Stimulated activated CD8-positive, alpha-beta memory T cell treated with anti-CD3 and anti-CD28 coated beads, Interleukin-12 subunit alpha, Interleukin-12 subunit beta, amount 100 ng/mL, for 4 hours (primary cell): ENCODE data around the gene ATP8A1.
"Not testable (repeated sequence)": the region's sequence is repeated elsewhere in the genome, so short reads cannot be mapped to it uniquely, and the experiment has no call there.

ENCODE experiments used
- DNase-seq: peaks from one replicate; pipeline ENCODE4 v3.0.0-alpha.2; 2020; ENCODE audit warnings: low read depth

Gene ATP8A1

DNA sequence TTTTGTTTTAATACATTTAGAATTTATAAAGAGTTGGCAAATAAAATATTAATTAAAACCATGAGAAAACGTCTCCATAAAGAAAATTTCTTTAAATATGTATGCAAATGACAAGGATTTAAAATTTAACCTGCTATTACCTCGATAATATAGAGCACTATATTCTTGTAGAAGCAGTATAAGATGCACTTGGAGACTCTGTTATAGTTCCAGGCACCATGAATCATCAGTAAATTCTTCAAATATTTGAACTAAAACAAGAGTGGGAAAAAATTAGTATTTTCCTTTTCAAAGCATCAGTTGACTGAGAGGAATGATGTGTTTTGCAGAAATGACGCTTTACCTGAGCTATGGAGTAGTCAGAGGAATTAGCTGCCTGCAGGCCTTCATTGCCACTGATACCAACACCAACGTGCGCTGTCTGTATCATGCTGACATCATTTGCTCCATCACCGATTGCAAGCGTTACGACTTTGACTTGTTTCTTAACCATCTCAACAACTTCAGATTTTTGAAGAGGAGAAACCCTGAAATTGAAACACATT, 192.3 kb downstream of the ATP8A1 start:
- DNase-seq, result no peak

DNA sequence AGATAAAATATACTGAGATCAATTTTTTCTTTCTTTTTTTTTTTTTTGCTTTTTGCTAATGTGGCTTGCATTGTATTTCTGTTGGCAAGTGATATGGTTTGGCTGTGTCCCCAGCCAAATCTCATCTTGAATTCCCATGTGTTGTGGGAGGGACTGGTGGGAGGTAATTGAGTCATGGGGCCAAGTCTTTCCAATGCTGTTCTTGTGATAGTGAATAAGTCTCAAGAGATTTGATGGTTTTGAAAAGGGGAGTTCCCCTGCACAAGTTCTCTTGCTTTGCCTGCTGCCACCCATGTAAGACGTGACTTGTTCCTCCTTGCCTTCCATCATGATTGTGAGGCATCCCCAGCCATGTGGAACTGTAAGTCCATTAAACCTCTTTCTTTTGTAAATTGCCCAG, 195.7 kb downstream of the ATP8A1 start:
- not testable (repeated sequence) for DNase-seq

DNA sequence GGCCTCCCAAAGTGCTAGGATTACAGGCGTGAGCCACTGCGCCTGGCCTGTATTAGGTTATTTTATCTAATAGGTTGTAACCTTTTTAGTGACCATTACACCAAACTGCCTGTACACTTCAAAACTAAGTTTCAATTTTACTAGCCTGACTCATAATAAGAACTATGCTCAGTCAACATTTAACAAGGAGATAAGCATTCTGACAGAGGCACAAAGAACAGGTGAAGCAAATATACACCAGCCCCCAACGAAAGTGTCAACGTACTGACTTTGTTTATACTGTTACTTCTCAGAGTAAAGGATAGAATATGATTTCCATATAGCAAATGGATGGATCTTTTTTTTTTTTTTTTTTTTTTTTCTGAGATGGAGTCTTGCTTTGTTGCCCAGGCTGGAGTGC, 196.9 kb downstream of the ATP8A1 start:
- no peak for DNase-seq

DNA sequence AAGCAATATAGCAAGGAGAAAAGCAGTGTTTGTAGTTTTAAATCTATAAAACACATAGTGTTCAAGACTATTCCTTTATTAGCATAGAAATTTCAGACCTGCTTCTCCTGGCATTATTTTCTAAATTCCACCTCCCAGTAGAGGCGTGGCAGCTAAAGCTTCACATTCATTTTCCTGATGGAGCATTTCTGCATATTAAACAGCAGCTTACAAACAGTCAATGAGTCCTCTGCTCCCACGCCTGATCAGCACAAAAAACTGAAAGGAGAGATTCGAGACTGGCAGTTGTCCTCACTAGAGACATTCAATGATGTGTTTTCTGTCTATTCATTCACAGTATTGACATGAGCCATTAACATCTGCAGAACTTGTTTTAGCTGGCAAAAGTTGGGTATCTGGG, 198.2 kb downstream of the ATP8A1 start:
- DNase-seq, result no peak

DNA sequence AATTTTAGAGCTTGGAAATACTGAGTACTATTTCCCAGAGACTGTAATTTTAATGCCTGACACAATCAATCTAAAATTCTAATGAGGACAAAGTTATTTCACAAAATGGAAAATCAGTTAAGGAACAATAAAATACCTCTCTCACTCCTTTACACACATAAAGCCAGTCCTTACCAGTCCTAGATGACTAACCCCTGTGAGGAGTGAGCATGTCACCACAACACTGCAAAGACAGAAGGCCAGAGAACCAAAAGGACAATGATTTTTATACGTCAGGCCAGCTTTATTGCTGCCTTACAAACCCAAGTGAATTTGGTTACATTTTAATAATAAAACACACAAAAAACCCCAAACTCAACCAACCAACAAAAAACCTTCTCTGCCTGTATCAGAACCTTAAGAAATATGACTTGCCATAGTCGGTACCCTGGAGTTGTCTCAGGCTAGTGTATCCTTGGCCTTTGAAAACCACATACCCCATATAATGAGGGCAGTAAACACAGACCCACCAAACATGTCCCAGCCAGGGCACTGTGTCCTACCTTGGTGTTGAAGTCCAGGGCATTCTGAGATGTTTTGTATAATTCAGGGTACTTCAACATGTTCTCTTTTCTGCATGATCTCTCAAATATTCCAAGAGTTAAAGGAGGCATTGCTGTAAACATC, 202.0 kb downstream of the ATP8A1 start:
- DNase-seq, result no peak

DNA sequence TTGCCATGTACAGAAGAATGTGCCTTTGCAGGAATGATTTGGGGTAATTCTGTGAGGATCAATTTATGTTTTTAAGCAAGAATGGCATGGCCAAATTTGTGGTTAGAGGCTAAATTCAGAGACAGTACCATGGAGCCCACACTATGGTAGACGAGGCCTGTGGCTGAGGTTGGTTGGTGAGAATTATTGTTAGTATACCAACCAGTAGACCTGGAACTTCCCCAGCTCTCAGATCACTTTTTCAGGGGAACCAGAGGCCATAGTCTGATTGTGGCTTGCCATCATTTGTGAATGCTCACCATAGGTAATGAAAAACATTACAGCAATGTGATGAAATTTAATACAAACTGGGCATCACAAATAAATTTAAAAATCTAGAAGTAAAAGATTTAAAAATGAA, 203.3 kb downstream of the ATP8A1 start:
- DNase-seq, result no peak

DNA sequence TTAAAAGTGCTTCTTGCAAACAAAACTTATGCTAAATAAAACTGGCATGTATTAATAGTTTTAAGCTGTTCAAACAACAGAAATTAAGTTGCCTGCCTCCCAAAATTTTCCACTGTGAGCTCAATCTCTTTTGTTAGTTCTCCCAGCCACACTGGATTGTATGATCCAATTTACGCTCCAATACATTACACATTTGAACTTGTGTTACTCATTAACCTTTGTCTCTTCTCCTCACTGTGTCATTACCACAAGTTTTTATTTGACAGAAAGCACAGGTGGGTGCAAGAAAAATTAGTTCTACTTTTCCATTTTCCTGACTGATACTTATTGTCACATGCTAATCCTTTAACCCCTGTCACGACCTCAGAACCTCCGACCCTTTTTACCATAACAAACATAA, 204.1 kb downstream of the ATP8A1 start:
- DNase-seq, result no peak

DNA sequence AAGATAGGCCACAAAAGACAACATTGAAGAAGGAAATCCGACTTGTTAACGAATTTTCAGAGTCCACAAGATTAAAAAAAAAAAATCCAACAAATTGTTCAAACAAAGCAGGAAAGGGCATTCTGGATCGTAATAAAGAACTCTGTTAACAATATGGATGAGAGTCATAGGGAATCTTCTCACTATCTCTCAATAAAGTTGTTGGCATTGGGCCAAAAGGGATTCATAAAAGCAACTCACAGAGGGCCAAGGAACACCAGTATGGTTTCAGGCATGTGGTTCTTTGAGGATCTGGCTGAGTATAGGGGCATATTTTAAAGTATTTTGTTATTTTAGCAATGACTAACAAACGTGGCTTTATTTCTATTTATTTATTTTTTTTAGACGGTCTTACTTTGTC, 210.1 kb downstream of the ATP8A1 start:
- DNase-seq, result no peak

DNA sequence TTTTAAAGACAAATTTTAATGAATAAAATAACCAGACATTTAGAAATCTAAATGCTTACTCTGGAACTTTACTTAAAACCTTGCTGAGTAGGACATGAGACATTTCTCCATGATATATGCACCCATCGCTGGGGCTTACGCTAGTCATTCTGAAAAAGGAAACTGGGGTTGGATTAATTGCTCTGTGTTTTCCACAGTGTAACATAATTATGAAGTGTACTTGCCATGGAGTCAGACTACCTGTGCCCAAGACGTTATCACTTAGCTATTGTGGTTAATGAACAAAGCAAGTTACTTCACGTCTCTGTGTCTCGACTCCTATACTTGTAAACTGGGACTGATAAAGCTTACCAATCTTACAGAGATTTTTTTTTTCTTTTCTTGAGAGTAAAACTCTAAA, 211.9 kb downstream of the ATP8A1 start:
- no peak for DNase-seq

DNA sequence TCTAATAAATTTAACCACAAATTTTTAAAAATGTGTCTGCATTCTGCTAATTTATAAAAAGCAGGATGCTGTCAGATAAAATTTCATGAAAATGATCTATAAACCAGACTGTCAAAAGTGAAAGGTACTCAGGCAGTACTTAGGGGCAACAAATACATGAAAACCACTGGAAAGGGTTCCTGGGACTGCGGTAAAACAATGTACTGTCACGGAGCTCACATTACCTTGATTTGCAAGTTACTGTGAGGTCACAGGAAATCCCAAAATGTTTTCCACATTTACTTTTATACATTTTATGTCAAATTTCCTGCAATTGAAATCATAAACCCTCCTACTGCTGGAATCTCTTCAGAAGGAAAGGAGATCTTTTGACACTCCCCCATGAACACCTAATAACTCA, 214.3 kb downstream of the ATP8A1 start:
- DNase-seq, result no peak

DNA sequence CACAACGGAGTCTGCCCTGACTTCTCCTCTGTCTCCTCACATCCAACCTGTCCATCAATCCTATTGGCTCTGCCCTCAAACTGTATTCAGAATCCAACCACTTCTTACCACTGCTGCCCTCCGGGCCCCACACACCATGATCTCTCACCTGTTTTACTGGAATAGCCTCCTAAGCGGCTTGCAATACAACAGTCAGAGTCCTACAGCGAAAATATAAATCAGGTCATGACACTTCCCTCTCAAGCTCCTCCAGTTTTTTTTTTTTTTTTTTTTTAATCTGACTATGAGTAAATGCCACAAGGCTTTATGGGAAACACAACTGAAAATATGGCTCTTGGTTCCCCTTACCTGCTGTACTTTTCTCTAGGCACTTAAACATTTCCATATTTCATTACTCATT, 216.8 kb downstream of the ATP8A1 start:
- no peak for DNase-seq

DNA sequence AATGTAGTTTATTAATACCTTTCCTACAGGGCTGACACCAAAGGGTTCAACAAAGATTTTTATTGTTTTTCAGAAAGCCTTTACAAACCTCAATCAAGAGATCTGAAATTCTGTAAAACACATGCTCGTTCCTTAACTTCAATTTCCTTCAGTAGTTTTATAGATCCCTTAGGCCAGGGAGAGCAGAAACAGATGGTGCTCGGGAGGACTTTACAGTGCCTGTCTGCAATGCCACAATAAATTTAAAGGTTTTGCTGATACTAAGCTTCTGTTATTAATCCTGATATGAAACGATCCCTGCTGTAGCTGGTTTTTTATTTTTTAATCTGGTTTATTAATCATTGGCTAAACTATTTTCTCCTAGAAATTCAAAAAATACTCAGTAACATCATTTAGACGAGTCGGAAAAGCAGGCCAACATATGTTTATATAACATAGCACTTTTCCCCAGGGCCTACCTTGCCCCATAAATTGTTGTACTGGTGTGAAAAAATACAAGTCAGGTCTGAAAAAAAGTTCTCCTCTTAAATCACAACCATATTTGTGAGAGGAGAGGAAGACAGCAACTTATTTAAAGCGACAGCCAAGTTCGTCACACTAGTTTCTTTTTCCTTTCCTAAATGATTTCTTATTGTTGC, 219.9 kb downstream of the ATP8A1 start:
- no peak for DNase-seq

DNA sequence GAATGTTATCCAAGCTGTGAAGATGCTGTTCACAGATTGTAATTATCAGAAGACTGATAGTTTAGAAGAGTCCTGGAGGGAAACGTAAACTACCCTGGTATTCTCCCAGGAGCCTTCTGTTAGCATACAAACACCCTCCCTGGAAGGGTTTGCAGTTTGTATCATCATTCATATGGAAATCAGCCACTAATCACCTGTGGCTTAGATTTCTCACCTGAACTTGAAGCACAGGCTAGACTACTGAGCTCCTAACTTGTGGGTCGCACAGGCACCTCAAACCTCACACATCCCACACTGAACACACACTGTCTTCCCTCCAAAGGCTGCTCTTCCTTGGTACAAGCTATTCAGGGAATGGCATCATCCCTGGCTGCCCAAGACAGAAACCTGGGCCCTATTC, 228.9 kb downstream of the ATP8A1 start:
- no peak for DNase-seq

DNA sequence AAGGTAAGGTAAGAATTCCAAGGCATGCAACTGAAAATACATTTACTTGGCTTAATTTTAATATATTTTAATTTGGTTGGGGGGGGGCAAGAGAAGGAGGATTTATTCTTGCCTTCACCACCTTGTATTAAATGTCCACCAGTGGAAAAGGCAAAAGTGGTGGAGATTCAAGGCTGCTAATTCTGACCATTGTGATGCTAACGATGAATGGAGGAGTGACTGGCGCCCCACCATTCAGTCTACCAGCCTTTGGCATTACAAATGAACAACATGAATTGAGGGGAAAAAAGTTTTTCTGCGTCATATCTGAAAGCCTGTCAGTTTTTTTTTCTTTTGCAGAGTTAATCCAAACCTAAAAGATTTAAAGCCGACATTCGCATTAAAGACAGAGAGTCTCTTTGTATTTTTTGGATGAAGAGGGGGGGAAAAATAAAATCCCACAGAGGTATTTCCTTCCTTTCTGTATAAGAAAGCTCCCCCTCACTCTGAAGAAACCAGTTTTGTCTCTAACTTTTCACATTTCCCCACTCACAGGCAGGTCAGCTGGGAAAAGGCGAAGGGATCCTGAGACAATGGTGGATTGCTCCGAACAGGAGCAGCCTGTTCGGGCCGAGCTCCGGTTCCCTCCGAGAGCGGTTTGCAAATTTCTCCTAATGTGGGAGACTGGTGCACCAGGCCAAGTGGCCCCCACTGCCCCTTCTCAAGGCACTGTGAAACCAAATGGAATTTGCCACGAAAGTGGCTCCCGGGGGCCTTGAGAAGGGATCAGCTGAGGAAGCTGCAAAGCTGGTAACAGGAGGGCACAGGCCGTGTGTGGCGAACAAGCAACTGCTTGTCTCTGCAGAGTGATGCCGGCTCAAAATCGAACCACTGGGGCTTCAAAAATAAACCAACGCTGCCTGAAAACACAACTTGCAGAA, 231.5 kb downstream of the ATP8A1 start:
- no peak for DNase-seq

DNA sequence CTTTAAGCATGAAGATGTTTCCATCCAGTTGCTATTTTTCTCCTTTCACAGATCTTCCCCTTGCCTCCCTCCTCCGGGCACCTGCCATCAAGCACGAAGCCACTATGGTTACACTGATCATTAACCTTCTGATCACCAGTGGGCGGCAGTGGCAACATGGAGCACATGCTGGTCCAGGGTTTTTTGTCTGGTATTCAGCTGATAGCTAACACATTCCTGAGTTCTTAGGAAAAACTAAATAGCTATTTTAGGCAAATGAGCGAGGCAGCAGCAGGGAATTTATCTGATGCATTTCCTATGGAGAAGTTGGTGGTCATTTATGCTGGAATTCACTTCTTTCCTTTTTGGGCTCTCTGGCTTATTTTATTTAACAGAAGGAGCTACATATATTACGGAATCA, 236.8 kb downstream of the ATP8A1 start:
- DNase-seq, result no peak

DNA sequence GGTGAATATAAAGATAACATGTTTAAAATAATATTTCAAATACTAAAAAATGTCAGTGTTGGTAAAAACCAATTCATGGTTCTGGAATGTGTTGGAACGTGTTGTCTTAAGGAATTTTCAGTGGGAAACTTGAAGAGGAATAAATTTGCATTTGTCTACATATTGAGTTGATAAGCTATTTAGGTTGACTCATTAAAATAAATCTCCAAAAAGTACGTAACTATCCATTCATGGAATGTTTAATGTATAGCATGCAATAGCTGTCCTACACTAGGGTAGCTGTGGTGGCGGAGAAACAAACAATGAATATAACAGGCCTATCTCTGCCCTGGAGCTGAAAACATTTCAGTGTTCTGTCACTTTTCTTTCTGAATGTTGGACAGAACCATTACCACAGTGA, 239.4 kb downstream of the ATP8A1 start:
- DNase-seq, result no peak

DNA sequence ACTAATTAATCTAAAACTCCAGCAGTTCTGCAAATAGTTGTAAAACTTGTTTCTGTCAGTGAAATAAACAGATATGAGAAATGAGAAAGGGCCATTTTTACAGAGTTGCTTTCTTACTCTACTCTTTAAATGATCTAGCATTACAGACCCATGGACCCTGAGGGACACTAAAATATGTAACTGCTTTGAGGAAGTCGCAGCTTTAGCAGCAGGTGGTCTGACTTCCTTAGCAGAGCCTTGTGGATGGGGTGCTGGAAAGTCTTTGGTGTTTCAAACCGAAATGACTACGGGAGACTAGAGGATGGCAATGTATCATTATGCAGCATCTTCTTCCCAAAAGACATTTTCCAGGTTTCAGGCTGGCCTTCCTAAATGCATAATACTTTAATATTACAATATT, 240.9 kb downstream of the ATP8A1 start:
- DNase-seq, result no peak

DNA sequence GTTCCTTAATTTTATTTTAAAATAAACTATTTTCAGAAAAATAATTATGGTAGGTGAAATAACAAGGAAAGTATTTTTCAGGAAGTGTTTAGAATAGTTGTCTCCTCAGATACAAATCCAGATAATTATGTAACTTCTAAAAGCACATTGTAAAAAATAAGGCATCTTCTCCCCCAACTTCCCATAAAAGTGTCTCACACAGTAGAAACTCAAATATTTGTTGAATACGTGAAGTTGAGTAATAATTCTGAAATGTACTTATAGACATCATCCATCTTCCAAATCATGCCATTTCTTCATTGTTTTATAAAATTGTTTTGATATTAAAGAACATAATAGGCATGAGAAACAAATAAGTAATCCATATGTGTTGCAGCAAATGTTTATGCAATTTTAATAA, 241.6 kb downstream of the ATP8A1 start:
- no peak for DNase-seq

DNA sequence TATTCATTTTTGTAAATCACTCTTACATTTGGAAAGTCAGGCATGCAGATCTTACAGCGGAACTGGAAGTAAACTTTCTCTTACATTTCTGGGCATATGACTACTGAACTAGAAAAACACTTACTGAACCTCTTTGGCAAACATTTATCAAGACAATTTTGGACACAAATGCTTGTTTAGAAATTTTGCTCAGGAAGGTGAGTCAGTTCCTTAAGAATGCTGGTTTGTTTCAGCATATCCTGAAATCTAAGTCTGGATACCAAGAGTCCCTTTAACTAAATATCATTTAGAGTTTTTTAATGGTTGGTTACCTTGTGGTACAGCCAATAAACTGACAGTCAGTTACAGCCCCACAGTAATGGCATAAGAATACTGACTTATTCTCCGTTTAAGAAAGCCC, 244.7 kb downstream of the ATP8A1 start:
- DNase-seq, result no peak

DNA sequence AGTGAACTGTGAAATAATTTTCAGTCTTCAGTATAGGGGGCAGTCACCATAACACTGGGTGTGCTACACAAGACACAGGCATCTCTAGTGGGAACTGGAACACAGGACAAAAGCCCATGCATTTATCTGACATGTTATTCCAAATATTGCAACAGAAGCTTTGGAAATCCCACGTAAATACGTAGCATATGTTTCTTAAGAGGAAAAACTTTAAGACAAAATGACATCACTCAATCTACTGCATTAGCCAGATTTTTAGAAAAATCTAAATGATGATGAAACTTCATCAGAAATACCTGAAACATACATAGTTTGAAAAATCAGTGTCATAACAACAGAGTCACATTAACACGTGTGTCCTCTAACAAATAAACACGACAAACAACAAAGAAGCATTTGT, 245.1 kb downstream of the ATP8A1 start:
- DNase-seq, result no peak

DNA sequence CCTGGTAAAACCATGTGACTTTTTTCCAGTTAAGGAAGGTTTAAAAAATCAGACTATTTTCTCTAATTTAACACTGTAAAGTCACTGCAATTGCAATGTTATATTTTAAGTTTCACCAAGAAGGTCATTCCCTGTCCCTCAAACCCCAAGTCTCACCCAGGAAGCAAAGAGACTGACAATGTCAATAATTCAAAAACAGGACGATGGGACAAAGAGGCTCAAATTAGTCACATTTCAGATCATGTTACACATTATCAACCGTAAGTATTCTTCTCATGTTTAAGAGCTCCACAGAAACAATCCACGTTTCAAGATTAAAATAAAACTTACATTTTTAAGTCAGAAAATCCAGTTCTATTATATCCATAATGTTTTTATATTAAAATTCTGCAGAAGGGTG, 246.5 kb downstream of the ATP8A1 start:
- DNase-seq, result no peak

DNA sequence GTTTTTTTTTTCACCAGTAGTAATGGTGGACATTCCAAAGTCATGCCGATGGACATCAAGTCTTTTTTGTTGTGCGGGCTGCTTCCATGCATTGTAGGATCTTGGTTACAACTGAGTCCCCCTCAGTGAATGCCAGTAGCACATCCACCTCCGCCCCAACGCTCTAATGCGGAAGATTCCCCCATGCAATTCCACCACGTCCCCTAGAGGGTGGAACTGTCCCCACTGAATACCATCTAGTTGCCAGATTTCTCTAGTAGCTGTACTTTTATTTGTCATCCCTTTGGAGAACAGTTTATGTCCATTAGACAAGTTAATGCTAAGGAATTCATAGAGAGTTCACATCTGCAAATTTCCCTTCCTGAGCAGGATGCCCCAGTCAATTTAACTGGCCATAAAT, 252.9 kb downstream of the ATP8A1 start:
- no peak for DNase-seq

DNA sequence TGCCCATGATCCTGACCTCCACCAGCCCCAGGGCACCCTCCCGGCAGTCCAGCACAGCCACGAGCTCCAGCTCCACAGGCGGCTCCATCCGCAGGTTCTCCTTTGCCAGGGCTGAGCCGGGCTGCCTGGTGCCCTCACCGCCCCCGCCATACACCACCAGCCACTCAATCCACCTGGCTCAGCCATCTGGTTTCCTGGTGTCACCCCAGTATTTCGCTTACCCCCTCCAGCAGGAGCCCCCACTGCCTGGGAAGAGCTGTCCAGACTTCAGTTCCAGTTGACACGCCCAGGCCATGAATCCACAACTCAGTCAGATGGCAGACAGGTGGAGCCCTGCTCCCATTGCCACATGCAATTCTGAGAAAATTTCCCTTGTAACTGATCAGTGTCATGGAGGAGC, 255.7 kb downstream of the ATP8A1 start:
- no peak for DNase-seq
